C4-2B (cell line): ENCODE measurements around the gene WDR82.

Source experiments
- ZFX ChIP-seq: fragments of 450-650 bp; IDR thresholded peaks from 2 replicates; pipeline ENCODE4 v1.6.1; 2017
- TF ChIP-seq, protein P1 (sequence below): fragments of 450-650 bp; conservative IDR thresholded peaks from 2 replicates; pipeline ENCODE4 v1.5.1; 2017; ENCODE audit warnings: mild to moderate bottlenecking

DNA sequence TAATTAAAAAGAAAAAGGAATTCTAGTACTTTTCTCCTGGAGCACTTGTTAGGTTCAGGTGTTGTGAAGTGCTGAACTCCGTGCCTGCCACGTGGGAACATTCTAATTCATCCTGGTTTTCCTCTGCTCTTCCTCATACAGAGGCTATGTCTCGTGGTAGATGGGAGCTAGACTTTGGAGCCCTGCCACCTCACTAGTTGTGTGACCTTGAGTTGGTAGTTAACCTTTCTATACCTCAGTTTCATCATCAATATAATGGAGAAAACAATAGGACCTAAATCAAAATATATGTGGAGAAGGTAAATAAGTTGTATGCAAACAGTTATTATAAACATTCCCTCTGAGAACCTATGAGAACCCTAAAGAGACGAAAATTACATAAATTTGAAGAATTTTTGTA is 69.9 kb downstream of the WDR82 start:
- TF ChIP-seq, protein P1, sequence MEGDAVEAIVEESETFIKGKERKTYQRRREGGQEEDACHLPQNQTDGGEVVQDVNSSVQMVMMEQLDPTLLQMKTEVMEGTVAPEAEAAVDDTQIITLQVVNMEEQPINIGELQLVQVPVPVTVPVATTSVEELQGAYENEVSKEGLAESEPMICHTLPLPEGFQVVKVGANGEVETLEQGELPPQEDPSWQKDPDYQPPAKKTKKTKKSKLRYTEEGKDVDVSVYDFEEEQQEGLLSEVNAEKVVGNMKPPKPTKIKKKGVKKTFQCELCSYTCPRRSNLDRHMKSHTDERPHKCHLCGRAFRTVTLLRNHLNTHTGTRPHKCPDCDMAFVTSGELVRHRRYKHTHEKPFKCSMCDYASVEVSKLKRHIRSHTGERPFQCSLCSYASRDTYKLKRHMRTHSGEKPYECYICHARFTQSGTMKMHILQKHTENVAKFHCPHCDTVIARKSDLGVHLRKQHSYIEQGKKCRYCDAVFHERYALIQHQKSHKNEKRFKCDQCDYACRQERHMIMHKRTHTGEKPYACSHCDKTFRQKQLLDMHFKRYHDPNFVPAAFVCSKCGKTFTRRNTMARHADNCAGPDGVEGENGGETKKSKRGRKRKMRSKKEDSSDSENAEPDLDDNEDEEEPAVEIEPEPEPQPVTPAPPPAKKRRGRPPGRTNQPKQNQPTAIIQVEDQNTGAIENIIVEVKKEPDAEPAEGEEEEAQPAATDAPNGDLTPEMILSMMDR = no peak
- TF ChIP-seq ZFX = no peak
